Panc1 (cell line): ENCODE results near the gene IFT80. TPM values are rescaled to one million over a fixed set of nuclear protein-coding genes. Genes with fewer than 3 reads are reported as not detected.
"Not testable (repeated sequence)": the region's sequence is repeated elsewhere in the genome, so short reads cannot be mapped to it uniquely, and the experiment has no call there.

Experiments used
- ATAC-seq: fragments of 200-7000 bp; cut with Tn5 transposase; 2 replicates; pipeline ENCODE4 v1.9.1; 2020; ENCODE audit warnings: mild to moderate bottlenecking, moderate library complexity
- BruUV-seq: library from RNA; stranded (reverse); fragments of 400-500 nt; replicated peaks from 2 replicates; lab custom pipeline; 2021; lab: Mats Ljungman, UMichigan
- CTCF ChIA-PET: fragments of 300-600 bp; sonication (Branson Sonifier 250); formaldehyde crosslinking; loops from one replicate; lab custom pipeline; 2022; ENCODE audit warnings: antibody characterized with exemption; lab: Charles Lee
- POLR2A ChIA-PET: fragments of 300-600 bp; sonication (Branson Sonifier 250); formaldehyde crosslinking; loops from one replicate; lab custom pipeline; 2022; ENCODE audit warnings: antibody characterized with exemption; lab: Charles Lee
- DNase-seq: peaks from one replicate; pipeline ENCODE4 v3.0.0-alpha.2; 2010; ENCODE audit warnings: low read depth, low spot score
- H3K27ac ChIP-seq: 2 replicates; pipeline ENCODE4 v1.5.1; 2011; ENCODE audit warnings: mild to moderate bottlenecking, low read length, inconsistent platforms
- H3K27me3 ChIP-seq: fragments of 200-500 bp; sonication (Bioruptor generic); 2 replicates; pipeline ENCODE4 v1.6.0; 2014; ENCODE audit warnings: low read length, inconsistent platforms; ENCODE audit not compliant: control insufficient read depth, insufficient read depth
- H3K36me3 ChIP-seq: fragments of 200-500 bp; sonication (Bioruptor generic); 2 replicates; pipeline ENCODE4 v1.5.1; 2014; ENCODE audit warnings: inconsistent platforms, mild to moderate bottlenecking, low read length, moderate library complexity; ENCODE audit not compliant: control insufficient read depth, insufficient read depth
- H3K4me1 ChIP-seq: 2 replicates; pipeline ENCODE4 v1.5.1; 2011; ENCODE audit warnings: inconsistent platforms, mild to moderate bottlenecking, low read length, moderate library complexity; ENCODE audit not compliant: control insufficient read depth, insufficient read depth
- H3K4me3 ChIP-seq, 2 experiments: 2 replicates each; pipeline ENCODE4 v1.5.1; 2011 to 2012; ENCODE audit warnings: low read depth in 2 of 2, low read length in 2 of 2, mild to moderate bottlenecking in 2 of 2, inconsistent platforms in 1 of 2, moderate library complexity in 1 of 2
- H3K9me3 ChIP-seq: fragments of 200-500 bp; sonication (Bioruptor generic); 2 replicates; pipeline ENCODE4 v1.5.1; 2014; ENCODE audit warnings: low read depth, mild to moderate bottlenecking, inconsistent platforms, low read length, moderate library complexity; ENCODE audit not compliant: control insufficient read depth, insufficient read depth
- POLR2AphosphoS5 ChIP-seq: IDR thresholded peaks from 2 replicates; pipeline ENCODE4 v1.6.1; 2012; ENCODE audit warnings: mild to moderate bottlenecking, low read depth, low read length, moderate library complexity
- SIN3A ChIP-seq: IDR thresholded peaks from 2 replicates; pipeline ENCODE4 v1.6.1; 2012; ENCODE audit warnings: low read depth, mild to moderate bottlenecking, low read length, moderate library complexity, borderline replicate concordance; ENCODE audit not compliant: insufficient read depth
- TCF7L2 ChIP-seq: IDR thresholded peaks from 2 replicates; pipeline ENCODE4 v1.6.1; 2011; ENCODE audit warnings: mild to moderate bottlenecking, low read depth, low read length, inconsistent platforms
- in situ Hi-C: cut with HindIII; loops from 2 replicates; pipeline ENCODE4 v1.10.0; 2016; ENCODE audit warnings: low sequenced_read_pairs, low pct_unique_long_range_greater_than_20kb
- intact Hi-C: fragments of 100-400 bp; cut with micrococcal nuclease; formaldehyde crosslinking; loops from one replicate; pipeline ENCODE4 v1.10.0; 2022; ENCODE audit not compliant: unreplicated experiment
- total RNA-seq: library from RNA; stranded (reverse); gene quantifications from one replicate; pipeline ENCODE4 v1.2.1, GENCODE V29; 2021; ENCODE audit not compliant: unreplicated experiment
- TF ChIP-seq, protein P1 (sequence below): fragments of 450-650 bp; IDR thresholded peaks from 2 replicates; pipeline ENCODE4 v1.5.1; 2017; ENCODE audit warnings: mild to moderate bottlenecking
- TF ChIP-seq, protein P2 (sequence below), 2 experiments: IDR thresholded peaks; 2 replicates each; pipeline ENCODE4 v1.6.1; 2011 to 2012; ENCODE audit warnings: low read depth in 2 of 2, control low read depth in 1 of 2, low read length in 1 of 2, mild to moderate bottlenecking in 1 of 2, moderate library complexity in 1 of 2; ENCODE audit not compliant: insufficient read depth in 1 of 2

The IFT80 gene
- total RNA-seq, 1 experiment from 2014 or later = 35.1 TPM

- no peaks in the 10 kb centered on the region for H3K36me3 ChIP-seq
- ChIA-PET CTCF (no interaction called here), POLR2A (no interaction called here)
- no peak overlapping the region for H3K4me3 ChIP-seq
- H3K9me3 ChIP-seq = no peaks in the 10 kb centered on the region
- ATAC-seq (no peak), DNase-seq (no peak)
- TF ChIP-seq TCF7L2 (no peak), SIN3A (no peak), POLR2AphosphoS5 (no peak)
- TF ChIP-seq, protein P1, sequence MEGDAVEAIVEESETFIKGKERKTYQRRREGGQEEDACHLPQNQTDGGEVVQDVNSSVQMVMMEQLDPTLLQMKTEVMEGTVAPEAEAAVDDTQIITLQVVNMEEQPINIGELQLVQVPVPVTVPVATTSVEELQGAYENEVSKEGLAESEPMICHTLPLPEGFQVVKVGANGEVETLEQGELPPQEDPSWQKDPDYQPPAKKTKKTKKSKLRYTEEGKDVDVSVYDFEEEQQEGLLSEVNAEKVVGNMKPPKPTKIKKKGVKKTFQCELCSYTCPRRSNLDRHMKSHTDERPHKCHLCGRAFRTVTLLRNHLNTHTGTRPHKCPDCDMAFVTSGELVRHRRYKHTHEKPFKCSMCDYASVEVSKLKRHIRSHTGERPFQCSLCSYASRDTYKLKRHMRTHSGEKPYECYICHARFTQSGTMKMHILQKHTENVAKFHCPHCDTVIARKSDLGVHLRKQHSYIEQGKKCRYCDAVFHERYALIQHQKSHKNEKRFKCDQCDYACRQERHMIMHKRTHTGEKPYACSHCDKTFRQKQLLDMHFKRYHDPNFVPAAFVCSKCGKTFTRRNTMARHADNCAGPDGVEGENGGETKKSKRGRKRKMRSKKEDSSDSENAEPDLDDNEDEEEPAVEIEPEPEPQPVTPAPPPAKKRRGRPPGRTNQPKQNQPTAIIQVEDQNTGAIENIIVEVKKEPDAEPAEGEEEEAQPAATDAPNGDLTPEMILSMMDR = no peak
- H3K4me1 ChIP-seq = no peaks in the 10 kb centered on the region
- intact Hi-C loops (no loop called here), in situ Hi-C loops (no loop called here)
- BruUV-seq = no TSS peak
- peaks cover 8% of the 10 kb centered on the region; the same call in 1 of the 2 replicates for H3K27me3 ChIP-seq
- no peak overlapping the region for H3K27ac ChIP-seq
Measured at GRCh38 chr3:160247766-160248165, 151.3 kb downstream of the IFT80 start.

- ChIA-PET CTCF (no interaction called here), POLR2A (no interaction called here)
- Histone ChIP-seq H3K4me1 (no peaks in the 10 kb centered on the region), H3K4me3 (no peak overlapping the region), H3K27ac (no peak overlapping the region), H3K36me3 (no peaks in the 10 kb centered on the region), H3K27me3 (peaks cover 4% of the 10 kb centered on the region; the same call in 1 of the 2 replicates), H3K9me3 (no peaks in the 10 kb centered on the region)
- intact Hi-C loops = no loop called here
- DNase-seq = no peak
- in situ Hi-C loops = no loop called here
- no TSS peak for BruUV-seq
- ATAC-seq = no peak
- TF ChIP-seq, protein P2, sequence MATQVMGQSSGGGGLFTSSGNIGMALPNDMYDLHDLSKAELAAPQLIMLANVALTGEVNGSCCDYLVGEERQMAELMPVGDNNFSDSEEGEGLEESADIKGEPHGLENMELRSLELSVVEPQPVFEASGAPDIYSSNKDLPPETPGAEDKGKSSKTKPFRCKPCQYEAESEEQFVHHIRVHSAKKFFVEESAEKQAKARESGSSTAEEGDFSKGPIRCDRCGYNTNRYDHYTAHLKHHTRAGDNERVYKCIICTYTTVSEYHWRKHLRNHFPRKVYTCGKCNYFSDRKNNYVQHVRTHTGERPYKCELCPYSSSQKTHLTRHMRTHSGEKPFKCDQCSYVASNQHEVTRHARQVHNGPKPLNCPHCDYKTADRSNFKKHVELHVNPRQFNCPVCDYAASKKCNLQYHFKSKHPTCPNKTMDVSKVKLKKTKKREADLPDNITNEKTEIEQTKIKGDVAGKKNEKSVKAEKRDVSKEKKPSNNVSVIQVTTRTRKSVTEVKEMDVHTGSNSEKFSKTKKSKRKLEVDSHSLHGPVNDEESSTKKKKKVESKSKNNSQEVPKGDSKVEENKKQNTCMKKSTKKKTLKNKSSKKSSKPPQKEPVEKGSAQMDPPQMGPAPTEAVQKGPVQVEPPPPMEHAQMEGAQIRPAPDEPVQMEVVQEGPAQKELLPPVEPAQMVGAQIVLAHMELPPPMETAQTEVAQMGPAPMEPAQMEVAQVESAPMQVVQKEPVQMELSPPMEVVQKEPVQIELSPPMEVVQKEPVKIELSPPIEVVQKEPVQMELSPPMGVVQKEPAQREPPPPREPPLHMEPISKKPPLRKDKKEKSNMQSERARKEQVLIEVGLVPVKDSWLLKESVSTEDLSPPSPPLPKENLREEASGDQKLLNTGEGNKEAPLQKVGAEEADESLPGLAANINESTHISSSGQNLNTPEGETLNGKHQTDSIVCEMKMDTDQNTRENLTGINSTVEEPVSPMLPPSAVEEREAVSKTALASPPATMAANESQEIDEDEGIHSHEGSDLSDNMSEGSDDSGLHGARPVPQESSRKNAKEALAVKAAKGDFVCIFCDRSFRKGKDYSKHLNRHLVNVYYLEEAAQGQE (IDR thresholded peaks at IDR 0.05; ENCODE audit: insufficient read depth in 1 of 2, low read depth in 2 of 2, low read length in 1 of 2) = no peak
- TF ChIP-seq, protein P1 = no peak
- TF ChIP-seq TCF7L2 = no peak
- no peak for TF ChIP-seq POLR2AphosphoS5
- TF ChIP-seq SIN3A = no peak
Measured at GRCh38 chr3:160245261-160245800, 153.7 kb downstream of the IFT80 start.

- H3K4me3 ChIP-seq, H3K4me1 ChIP-seq, H3K27me3 ChIP-seq, POLR2A ChIA-PET, H3K27ac ChIP-seq, H3K36me3 ChIP-seq, ATAC-seq, DNase-seq, H3K9me3 ChIP-seq, BruUV-seq, CTCF ChIA-PET, in situ Hi-C loops, intact Hi-C loops: not testable (repeated sequence)
Measured at GRCh38 chr3:160240719-160241118, 158.3 kb downstream of the IFT80 start.
